GM19025 (cell line): ENCODE measurements around the gene TIAM2.

ENCODE experiments used
- ATAC-seq: cut with Tn5 transposase; IDR thresholded peaks from one replicate; pipeline ENCODE4 v1.9.1; 2021; ENCODE audit warnings: mild to moderate bottlenecking, low read depth, moderate library complexity; ENCODE audit not compliant: unreplicated experiment

TIAM2 gene

DNA sequence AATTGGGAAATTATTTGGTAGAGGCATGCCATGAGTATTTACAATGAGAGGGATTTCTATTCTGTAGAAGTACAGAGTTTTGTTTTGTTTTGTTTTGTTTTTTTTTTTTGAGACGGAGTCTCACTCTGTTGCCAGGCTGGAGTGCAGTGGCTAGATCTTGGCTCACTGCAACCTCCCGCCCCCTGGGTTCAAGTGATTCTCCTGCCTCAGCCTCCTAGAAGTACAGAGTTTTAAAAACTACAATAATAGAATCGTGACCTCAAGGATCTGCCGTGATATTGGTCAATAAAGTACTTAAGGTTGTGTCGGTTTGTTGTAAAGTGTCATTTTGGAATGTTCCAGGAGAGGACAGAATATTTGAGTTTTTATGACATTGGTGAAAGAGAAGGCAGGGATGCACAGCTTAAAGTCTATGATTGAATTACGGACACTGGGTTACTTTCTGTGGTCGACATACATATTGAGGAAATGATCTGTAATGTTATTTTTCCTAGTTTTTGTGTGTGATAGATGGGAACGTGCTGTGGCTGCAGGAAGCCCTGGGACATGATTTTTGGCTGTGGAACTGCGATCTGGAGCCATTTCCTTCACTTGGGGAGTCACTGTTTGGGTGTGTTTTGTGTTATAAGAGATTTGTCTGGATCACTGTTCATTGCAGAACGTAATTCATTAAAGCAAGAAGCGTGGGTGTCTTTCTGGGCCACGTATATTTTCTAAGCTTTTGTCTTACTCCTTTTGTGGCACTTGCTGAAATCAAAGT, 59.6 kb downstream of the TIAM2 start:
- no peak for ATAC-seq

DNA sequence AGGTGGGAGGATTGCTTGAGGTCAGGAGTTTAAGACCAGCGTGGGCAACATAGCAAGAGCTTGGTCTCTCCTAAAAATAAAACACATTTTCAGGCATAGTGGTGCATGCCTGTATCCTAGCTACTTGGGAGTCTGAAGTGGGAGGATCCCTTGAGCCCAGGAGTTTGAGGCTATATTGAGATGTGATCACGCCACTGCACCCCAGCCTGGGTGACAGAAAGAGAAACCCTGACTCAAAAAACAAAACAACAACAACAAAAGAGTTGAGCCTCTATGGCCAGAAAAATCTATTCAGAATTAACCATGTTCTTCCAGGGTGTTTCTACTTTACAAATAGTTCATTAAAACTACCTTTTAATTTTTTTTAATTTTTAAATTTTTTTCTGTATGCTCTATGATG, 60.6 kb downstream of the TIAM2 start:
- ATAC-seq: no peak

DNA sequence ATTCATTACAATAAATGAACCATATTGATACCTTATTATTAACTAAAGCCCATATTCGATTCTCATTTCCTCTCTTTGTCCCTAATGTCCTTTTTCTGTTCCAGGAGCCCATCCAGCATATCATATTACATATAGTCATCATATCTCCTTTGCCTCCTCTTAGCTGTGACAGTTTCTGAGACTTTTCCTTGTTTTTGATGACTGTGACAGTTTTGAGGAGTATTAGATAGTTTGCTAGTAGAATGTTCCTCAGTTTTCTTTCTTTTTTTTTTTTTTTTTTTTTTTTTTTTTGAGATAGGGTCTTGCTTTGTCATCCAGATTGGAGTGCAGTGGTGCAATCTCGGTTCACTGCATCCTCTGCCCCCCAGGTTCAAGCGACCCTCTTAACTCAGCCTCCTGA, 61.6 kb downstream of the TIAM2 start:
- ATAC-seq: no peak

DNA sequence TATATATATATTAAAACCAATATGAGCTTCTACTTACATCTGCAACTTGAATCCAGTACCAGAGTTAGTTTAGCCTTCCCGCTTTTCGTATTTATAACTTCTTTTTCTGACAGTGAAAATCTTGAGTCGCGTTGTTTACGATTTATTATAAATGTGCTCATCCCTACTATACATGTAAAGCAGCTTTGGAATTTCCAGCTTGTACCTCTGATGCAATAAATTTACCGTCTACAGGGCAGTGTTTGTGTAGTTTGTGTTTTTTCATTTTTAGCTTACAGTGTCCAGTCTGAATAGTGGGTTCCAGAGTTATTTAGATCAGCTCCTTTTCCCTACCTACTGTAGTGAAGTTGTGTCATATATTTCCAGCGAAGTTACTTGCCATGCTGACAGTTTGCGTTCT, 66.3 kb downstream of the TIAM2 start:
- no peak for ATAC-seq

DNA sequence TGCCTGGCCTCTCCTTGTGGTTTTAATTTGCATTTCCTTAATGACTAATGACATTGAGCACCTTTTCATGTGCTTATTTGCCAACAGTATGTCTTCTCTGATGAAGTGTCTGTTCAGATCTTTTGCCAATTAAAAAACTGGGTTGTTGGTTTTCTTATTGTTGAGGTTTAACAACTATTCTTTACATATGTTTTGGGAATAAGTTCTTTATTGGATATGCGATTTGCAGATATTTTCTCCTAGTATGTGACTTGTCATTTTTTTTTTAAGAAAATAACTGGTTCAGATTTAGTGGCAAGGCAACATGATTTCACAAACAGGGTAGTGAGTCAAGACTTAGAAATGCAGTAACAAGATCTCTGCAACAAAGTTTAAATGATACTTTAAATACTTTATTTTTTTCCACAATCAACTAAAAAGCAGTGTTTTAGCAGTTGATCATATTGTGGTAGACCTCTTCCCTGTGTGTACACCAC, 67.8 kb downstream of the TIAM2 start:
- no peak for ATAC-seq

DNA sequence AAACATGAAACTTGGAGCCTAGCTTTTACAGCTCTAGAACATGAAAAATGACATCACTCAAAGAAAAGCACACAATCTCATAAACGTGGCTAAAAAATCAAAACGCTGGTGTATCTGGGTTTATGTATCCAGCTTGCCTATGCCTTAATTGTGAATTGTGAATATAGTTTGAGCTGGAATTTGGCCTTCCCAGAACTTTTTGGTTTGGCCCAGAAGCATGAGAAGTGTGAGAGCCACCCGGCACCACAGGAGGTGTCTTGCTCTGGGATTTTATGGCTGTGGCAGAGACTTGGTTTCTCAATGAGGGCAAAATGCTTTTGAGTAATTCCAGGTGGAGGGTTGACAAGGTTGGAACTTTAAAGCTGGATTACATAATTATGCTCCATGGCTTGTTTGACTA, 69.2 kb downstream of the TIAM2 start:
- no peak for ATAC-seq

DNA sequence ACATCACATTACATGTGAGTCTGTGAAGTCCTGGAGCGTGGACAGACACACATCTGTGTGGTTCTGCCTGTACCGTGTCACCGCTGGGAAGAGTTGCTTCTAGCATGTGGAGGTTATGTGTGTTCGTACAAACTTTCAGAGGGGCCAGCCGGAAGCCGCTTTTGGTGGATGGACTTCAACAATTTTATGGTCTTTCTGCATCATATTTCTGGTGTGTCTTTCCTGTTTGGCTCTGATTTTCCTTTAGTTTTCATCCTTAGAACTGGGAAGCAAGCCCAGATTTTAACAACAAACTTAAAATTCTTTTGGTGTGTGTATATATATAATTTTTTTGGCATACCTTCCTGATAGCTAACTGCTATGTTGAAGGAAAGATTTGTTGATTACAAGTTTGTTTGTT, 71.2 kb downstream of the TIAM2 start:
- no peak for ATAC-seq

DNA sequence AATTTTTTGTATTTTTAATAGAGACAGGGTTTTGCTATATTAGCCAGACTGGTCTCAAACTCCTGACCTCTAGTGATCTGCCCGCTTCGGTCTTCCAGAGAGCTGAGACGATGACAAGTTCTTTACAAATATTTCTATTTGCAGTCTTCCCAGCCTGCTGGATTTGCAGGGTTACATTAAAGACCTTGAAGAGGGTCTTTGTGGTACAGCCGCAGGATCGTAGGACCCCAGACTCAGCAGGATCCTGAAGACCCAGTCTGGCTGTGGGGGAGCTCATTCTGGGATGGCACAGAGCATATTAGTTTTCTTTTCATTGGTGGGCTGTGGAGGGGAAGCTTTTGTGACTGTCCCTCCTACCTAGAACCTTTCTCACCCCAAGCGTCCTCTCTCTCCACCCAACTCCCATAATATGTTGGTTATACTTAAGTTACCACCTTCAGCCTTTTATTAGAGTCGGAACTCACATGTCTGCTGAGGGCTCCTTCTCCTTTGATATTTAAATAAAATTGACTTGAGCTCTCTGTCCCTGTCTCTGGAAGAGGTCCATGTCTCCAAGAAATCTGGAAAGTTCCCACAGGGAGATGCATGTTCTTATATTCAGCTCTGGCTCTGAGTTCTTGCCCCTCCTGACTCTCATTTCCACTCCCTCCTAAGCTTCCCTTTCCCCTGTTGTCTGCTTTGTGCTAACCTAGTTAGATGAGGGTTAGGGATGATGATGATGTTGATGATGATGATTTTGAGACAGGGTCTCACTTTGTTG, 72.0 kb downstream of the TIAM2 start:
- ATAC-seq: no peak

DNA sequence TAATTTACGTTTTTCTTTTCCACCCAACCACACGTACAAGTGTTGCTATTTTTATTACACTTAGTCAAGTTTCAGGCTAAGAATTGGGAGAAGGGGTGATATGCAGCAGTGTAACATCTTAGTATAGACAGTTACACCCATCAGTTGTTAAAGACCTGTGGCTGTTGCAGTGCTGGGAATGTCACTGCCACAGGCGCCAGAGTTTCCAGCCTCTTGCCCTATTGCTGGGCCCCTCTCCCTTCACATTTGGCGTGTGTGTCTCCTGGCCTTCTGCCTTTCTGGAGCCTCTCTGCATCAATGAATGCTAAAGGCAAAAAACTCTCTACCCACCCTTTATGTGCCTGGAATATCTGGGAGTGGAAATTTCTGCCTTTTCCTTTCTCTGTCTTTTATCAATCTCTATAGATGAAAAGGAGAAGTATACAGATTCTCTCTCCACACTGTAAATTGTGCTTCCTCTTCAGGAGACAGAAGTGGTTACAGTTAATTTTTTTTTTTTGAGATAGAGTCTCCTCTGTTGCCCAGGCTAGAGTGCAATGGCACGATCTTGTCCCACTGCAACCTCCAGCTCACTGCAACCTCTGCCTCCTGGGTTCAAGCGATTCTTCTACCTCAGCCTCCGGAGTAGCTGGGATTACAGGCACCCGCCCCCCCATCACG, 73.0 kb downstream of the TIAM2 start:
- no peak for ATAC-seq

DNA sequence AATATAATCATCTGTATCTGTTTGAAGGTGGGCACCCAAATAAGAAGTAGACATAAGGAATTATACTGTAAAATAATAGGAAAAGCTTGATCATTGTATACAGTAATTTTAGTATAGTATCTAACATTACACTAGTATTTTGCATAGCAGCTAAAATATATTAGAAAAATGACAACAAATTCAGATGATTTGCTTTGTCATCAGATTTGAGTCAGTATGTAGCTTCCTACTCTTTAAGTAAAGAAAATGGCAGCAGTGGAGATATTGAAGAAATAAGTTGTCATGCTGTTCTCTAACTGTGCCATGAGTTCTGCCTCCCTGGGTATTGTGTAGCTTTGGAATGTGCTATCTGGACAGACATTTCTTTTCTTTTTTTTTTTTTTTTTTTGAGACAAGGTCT, 74.4 kb downstream of the TIAM2 start:
- ATAC-seq: no peak

DNA sequence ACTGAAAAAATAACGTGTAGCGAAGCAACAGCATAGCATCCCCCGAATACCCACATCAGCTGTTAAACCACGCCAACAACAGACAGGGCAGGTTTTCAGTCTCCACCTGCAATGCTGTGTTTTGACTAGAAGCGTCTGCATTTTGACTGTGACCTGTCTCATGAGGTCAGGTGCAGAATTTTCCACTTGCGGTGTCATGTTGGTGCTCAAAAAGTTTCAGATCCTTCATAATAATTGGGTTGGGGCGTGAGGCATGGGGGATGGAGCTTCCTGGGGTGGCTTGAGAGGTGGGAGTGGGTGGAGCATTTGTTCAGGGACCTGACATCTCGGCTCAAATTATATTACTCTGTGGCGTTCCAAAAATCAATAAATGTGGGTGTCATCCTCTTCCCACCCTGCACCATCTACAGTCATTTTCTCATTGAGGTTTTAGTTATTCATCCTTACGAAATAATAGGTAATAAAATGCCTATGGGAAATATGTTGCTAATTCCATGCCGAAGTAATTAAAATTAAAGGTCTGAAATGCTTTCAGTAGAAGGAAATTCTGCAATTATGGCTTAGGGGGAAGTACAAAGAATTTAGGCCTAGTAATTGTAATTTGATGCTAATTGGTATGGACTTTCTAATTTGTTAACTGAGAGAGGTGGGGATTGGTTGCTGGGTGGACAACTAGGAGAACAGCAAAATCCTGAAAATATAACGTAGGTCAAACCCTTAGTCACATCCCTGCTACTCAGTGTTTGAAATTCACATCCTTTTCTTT, 81.0 kb downstream of the TIAM2 start:
- no peak for ATAC-seq

DNA sequence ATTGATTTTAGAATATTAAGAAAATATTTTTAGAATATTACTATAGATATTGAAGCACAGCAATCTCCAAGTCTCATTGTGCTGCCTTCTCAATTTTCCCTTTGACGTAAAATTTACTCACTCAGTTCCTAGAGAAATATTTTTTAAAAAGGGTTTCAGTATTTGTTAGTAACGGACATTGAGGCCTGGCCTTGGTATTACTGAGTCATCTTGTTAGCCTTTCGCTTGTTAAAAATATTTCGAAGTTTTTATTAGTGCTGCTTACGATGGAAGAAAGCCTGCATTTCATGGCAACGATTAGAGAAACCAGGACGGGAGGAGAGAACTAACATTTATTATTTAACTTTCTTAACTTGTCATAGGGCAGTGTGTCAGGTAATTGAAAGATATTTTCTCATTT, 82.2 kb downstream of the TIAM2 start:
- ATAC-seq: no peak

DNA sequence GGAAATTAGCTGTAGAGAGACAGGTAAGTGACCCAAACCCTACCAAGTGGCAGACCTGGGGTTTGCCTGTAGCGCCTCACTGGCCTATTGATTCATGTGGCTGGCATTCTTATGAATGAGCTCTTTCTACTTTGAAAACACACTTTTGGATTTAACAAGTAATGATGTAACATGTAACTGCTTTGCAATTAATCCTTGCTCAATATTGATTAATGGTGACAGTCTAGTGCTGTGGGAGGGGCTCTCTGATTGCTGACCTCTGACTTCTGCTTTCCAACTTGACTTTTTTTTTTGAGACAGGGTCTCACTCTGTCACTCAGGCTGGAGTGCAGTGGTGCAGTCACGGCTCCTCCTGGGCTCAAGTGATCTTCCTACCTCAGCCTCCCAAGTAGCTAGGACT, 82.7 kb downstream of the TIAM2 start:
- ATAC-seq: no peak

DNA sequence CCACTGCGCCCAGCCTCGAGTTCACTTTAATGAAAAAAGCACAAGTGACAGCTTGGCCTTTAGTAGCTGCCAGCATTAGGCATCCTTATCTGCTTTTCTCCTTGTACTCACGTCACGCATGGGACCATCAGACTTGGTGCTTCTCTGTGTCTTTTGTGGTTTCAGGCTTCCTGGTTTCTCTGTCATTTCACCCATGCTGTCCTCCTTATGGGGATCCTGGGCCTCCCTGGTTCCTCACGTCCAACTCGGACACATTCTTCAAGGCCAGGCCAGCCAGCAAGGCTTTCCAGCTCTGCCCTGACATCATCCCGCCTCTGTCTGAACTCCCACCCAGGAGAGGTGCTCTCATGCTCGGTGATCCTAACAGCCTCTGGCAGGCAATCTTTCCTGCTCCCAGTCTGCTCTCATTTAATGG, 83.2 kb downstream of the TIAM2 start:
- no peak for ATAC-seq

DNA sequence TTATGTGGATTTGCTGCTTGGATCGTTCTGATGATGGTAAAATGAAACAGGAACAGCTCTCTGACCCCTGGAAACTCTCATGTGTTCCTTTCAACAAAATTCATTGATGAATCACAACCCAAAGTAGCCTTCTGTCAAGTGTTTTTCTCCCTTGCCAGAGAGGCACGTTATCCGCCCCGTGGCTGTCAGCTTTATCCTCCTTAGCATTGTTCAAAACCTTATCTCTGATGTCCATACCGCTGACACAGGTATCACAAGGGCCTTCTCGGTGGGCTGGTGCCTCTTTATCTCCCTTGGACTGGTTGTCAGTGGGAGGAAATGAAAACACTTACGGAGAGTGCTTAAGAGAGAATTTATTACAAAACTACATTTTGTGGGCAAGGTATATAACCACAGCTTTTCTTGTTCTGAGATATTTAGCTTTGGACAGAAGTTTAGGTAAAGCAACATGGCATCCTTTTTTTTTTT, 84.9 kb downstream of the TIAM2 start:
- ATAC-seq: no peak

DNA sequence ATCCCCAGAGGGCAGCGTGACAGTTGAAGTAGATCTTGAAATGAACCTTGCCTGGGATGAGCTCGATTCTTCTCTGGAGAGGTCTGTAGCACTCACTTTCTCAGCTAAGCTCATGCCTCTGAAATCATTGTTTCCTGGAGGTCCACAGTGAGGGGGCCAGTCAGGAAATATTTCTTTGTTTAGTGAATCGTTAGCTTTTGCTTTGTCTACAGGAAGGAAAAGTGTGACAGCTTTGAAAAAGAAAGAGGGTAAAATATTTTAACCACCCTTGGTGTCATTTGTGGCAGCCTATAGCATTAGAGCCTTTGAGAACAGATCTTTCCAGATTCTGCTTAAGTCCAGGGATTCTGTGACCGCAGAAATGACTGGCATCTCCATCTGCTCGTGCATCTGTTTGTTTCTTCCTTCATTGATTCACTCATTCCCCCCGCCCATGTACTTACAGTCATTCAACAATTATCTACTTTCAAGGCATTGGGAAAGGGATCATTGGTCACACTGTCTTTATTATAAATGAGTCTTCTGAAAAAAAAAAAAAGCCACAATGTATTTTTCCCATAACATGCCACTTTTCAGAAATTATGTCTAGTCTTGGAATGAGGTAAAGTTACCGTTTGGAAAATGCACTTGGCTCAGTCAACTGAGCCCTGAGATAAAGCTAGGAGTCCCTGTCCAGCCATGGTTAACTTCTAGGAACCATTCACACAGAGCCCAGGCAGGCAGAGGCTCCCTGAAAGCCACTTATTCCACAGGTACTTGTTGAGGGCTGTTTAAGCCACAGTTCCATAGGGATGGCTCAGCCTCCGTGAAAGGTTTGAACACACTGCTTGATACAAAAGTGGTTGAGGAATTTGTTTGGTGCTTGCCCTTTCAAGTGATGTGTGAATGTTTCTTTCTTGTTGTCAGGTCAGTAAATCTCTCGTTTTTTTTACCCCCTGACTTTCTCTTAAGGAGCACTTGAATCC, 86.0 kb downstream of the TIAM2 start:
- no peak for ATAC-seq

DNA sequence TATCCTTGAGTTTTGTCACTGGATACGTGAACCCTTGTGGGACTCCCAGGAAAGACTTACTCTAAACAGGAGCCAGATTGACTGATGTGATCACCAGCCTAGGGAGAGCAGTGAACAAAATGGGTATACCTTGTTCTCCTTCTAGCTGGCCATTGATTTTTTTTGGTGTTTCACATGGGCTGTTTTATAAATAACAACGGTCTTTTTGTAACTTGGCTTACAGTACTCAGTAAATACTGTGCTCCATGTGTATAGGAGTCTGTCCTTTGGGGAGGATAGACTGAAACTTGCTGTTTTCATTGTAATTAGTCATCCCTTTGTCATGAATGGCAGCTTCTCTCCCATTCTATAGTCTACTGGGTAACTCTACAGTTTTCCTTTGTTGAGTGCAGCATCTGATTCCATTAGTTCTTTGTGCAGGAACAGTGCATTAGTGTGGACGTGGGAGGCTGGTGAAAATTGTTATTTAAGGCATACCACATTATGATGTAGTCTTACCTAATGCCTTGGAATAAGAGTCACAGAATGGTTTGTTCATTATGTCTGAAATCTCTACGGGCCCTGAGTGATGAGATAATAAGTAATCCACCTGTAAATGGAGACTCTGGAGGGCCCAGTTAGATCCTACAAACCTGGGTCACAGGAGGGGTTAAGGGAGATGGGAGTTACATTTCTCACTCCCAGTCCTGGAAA, 89.5 kb downstream of the TIAM2 start:
- ATAC-seq: no peak

DNA sequence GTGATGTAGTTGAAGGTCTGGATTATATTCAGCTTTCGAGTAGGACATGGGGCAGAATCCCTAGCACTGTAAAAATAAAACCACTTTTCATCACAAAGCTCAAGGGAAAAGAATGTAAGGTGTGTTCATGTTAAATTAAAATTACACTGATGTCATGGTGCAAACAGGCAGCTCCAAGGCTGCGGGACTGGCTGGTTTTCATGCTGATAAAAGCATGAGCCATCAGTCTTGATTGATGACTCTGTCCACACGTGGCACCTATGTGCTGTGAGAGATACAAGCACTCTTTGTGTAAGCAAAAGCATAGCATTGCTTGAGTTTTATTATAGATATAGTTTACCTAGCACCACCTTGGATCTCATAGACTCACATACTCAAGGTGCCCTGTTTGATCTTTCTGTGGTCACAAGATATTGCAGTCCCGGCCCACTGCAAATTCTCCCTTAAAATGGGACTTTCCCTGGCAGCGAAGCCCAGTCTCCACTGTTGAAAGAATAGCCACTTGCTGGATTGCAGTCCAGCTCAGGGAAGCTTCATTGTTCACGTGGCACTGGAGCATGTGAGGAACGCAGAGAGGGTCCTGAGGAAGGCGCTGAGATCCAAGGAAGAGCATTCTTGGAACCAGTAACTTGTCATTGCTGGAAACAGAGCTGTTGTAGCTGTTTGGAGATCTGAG, 90.6 kb downstream of the TIAM2 start:
- ATAC-seq: no peak
